ENCODE measurements around the gene JUP. TPM values are rescaled to one million over a fixed set of nuclear protein-coding genes. Genes with fewer than 3 reads are reported as not detected.
A peak's percentile ranks its signal among the peaks of the same experiment; 100 is the strongest.

JUP gene
- total and polyA plus RNA-seq, 10 of the 15 experiments (the other 5 are each of a cell fraction or from before 2014, with no cell fraction given): 1.5 to 36.3 (median 11.6) TPM

DNA sequence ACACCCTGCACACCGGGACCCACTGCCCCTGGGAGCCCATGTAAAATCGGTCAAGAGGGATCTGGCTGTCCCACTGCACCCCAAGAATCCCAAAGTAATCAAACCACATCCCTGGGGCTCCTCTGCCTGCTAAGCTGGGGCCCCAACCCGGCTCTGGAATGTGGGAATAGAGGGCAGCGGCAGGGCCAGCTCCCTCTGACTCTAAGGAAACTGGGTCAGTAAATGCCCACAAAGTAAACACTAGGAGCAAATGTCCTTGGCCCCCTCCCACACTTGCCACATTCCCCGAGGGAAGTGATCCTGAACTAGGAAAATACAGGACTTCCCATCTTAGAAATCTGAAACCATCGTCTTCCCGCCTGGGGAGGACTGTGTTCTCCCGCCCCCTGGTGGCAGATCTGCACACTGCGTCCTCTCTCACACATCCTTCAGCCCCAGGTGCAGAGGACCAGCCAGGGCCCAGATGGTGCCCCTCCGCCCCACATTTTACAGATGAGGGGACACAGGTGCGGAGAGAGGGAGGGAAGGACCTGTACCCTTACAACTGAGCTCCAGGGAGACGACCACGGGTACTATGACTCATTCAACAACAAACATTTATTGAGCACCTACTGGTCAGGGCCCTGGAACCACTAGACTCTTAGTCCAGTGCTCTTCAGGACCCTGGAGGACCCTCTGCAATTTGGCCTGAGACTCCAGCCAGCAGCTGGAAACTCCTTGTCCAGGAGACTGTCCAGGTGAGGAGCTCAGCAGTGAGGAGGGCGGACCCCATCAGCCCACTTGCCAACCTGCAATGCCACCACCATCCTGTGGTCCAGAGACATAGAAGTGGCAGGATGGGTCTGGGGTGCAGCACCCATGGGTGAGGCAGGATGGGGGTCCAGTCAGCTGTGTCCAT is 15.1 kb upstream of the JUP start (continued):
- TF ChIP-seq NRF1 (conservative IDR thresholded peaks at IDR 0.05; ENCODE audit: low read depth, low read length) (no peak), YY1 (IDR thresholded peaks at IDR 0.05; ENCODE audit: low read depth, low read length) (peak; percentile 69), E2F4 (IDR thresholded peaks at IDR 0.05; ENCODE audit: low read depth, low read length) (no peak), RBBP5 (conservative IDR thresholded peaks at IDR 0.05) (no peak), PML (IDR thresholded peaks at IDR 0.05; ENCODE audit: low read length) (no peak), NFYA (IDR thresholded peaks at IDR 0.05; ENCODE audit: borderline replicate concordance, low read depth, low read length) (no peak), SMAD1 (IDR thresholded peaks at IDR 0.05; ENCODE audit: low read depth, partially characterized antibody) (no peak), HDAC2 (IDR thresholded peaks at IDR 0.05) (no peak), IKZF1 (conservative IDR thresholded peaks at IDR 0.05) (peak; percentile 68), TCF3 (IDR thresholded peaks at IDR 0.05; ENCODE audit: borderline replicate concordance, insufficient read depth, low read depth, low read length) (0 out of 2 replicates have a peak, but pooled peaks have one; percentile 36), SMAD5 (IDR thresholded peaks at IDR 0.05; ENCODE audit: low read depth) (no peak), ZNF207 (IDR thresholded peaks at IDR 0.05; ENCODE audit: borderline replicate concordance) (no peak), POU2F2 (IDR thresholded peaks at IDR 0.05; ENCODE audit: borderline replicate concordance, low read depth, low read length) (no peak), FOS (IDR thresholded peaks at IDR 0.05; ENCODE audit: borderline replicate concordance, extremely low read depth, insufficient read length) (no peak), MTA2 (IDR thresholded peaks at IDR 0.05; ENCODE audit: low read depth) (no peak), MYC (IDR thresholded peaks at IDR 0.05; ENCODE audit: insufficient read depth, insufficient read length, insufficient replicate concordance, low read length, severe bottlenecking) (no peak), TARDBP (IDR thresholded peaks at IDR 0.05; ENCODE audit: borderline replicate concordance) (no peak), BRCA1 (IDR thresholded peaks at IDR 0.05; ENCODE audit: low read depth, low read length) (no peak), JUNB (IDR thresholded peaks at IDR 0.05) (no peak), POLR2AphosphoS2 (IDR thresholded peaks at IDR 0.05; ENCODE audit: low read depth, low read length) (no peak), TBL1XR1 (IDR thresholded peaks at IDR 0.05; ENCODE audit: low read depth, low read length) (no peak), ETV6 (conservative IDR thresholded peaks at IDR 0.05 in 1 of 2, IDR thresholded peaks at IDR 0.05 in 1 of 2; ENCODE audit: borderline replicate concordance in 1 of 2, low read depth in 1 of 2) (no peak), SUPT20H (IDR thresholded peaks at IDR 0.05; ENCODE audit: borderline replicate concordance, control insufficient read depth, low read depth, low read length) (no peak), MEF2A (IDR thresholded peaks at IDR 0.05; ENCODE audit: insufficient read depth, low read depth, low read length) (no peak), EP300 (IDR thresholded peaks at IDR 0.05; ENCODE audit: borderline replicate concordance in 1 of 2, control insufficient read depth in 1 of 2, low read depth in 2 of 2, low read length in 2 of 2) (no peak)
- TF ChIP-seq, protein P1, sequence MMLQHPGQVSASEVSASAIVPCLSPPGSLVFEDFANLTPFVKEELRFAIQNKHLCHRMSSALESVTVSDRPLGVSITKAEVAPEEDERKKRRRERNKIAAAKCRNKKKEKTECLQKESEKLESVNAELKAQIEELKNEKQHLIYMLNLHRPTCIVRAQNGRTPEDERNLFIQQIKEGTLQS (IDR thresholded peaks at IDR 0.05; ENCODE audit: borderline replicate concordance, extremely low read depth, low read depth, low read length): no peak
- TF ChIP-seq, protein P2, sequence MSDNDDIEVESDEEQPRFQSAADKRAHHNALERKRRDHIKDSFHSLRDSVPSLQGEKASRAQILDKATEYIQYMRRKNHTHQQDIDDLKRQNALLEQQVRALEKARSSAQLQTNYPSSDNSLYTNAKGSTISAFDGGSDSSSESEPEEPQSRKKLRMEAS (IDR thresholded peaks at IDR 0.05; ENCODE audit: low read depth, low read length): no peak
- TF ChIP-seq, protein P3, sequence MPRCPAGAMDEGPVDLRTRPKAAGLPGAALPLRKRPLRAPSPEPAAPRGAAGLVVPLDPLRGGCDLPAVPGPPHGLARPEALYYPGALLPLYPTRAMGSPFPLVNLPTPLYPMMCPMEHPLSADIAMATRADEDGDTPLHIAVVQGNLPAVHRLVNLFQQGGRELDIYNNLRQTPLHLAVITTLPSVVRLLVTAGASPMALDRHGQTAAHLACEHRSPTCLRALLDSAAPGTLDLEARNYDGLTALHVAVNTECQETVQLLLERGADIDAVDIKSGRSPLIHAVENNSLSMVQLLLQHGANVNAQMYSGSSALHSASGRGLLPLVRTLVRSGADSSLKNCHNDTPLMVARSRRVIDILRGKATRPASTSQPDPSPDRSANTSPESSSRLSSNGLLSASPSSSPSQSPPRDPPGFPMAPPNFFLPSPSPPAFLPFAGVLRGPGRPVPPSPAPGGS (IDR thresholded peaks at IDR 0.05; ENCODE audit: borderline replicate concordance, insufficient read depth, low read depth, low read length, poor library complexity, severe bottlenecking): no peak

Measured in GM12878 (cell line).